LNCaP clone FGC (cell line): Measurements from ENCODE around the gene SLIT1.
A peak's percentile ranks its signal among the peaks of the same experiment; 100 is the strongest.

Source experiments
- DNase-seq: peaks from one replicate; pipeline ENCODE4 v3.0.0-alpha.2; 2011; ENCODE audit warnings: low read depth
- H3K4me3 ChIP-seq: 2 replicates; pipeline ENCODE4 v1.5.1; 2011; ENCODE audit warnings: mild to moderate bottlenecking, low read depth, low read length, control low read depth
- TF ChIP-seq, protein P1 (sequence below): IDR thresholded peaks from 2 replicates; pipeline ENCODE4 v1.5.1; 2012; ENCODE audit warnings: mild to moderate bottlenecking; ENCODE audit not compliant: control insufficient read depth, insufficient read depth; ENCODE audit errors: extremely low read depth

The SLIT1 gene

DNA sequence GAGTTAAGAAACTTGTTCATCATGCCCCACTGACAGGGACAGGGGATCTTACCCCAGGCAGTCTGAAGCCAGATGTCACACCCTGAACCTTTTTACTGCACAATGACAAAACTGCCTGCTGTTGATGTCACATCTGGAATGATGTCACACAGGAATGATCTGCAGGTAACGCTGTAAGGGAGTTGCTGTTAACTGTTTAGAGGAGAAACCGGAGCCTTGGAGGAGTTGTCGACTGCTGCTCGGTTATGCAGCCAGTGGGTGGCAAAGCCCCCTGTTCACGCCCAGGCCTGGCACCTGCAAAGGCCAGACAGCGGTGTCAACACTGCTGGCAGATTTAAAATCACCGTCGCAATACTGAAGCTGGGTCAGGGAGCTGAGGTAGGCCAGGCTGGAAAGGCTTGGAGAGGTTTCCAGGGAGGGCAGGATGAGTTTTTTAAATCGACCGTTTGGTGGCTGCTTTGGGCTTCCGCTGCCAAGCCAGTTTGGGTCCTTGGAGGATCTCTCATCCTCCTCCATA, 10.0 kb upstream of the SLIT1 start:
- TF ChIP-seq, protein P1, sequence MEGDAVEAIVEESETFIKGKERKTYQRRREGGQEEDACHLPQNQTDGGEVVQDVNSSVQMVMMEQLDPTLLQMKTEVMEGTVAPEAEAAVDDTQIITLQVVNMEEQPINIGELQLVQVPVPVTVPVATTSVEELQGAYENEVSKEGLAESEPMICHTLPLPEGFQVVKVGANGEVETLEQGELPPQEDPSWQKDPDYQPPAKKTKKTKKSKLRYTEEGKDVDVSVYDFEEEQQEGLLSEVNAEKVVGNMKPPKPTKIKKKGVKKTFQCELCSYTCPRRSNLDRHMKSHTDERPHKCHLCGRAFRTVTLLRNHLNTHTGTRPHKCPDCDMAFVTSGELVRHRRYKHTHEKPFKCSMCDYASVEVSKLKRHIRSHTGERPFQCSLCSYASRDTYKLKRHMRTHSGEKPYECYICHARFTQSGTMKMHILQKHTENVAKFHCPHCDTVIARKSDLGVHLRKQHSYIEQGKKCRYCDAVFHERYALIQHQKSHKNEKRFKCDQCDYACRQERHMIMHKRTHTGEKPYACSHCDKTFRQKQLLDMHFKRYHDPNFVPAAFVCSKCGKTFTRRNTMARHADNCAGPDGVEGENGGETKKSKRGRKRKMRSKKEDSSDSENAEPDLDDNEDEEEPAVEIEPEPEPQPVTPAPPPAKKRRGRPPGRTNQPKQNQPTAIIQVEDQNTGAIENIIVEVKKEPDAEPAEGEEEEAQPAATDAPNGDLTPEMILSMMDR: no peak
- no peak overlapping the region for H3K4me3 ChIP-seq
- no peak for DNase-seq

- TF ChIP-seq, protein P1: no peak
- DNase-seq: no peak
- no peak overlapping the region for H3K4me3 ChIP-seq
Measured at GRCh38 chr10:97192952-97193435, 7.2 kb upstream of the SLIT1 start.

DNA sequence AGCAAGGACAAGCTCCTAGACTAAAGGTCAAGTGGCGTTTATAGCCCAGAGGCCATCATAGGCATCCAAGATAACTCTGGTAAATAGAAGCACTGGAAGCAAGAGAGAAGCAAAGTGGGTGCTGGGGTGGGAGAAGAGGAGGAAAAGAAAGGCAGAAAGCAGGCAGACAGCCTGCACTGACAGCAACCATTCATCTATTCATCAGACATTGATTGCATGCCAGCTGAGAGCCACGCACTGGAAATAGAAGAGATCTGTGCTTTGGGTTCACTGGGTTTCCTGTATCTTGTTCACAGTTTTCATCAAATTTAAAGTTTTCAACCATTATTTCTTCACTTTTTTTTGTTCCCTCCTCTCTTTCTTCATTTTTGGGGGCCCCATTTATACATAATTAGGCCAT, 4.7 kb upstream of the SLIT1 start:
- DNase-seq: no peak
- H3K4me3 ChIP-seq: no peak overlapping the region
- TF ChIP-seq, protein P1: no peak

GRCh38 chr10:97188261-97188711, 2.5 kb upstream of the SLIT1 start:
- no peak overlapping the region for H3K4me3 ChIP-seq
- TF ChIP-seq, protein P1: no peak
- DNase-seq: no peak

DNA sequence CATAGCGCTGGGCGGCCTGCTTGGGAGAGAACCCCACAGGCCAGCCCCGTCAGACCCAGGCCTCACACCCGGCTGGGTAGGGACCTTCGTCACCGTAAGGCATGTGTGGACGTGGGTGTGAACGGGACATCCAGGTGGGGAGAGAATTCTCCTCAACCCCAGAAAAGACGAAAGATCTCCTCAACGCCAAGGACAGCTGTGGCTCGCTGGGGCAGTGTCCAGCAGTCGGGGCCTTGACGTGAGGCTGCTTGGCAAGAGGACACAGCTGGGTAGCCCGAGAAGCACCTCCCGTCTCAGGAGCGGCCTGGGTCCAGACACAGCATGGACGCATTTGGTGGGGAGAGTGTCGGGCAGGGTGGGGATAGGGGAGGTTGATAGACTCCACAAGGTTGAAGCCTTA, 1.2 kb upstream of the SLIT1 start:
- no peak overlapping the region for H3K4me3 ChIP-seq

GRCh38 chr10:97184971-97185325, 811 bp downstream of the SLIT1 start:
- no peak for DNase-seq
- TF ChIP-seq, protein P1: no peak
- H3K4me3 ChIP-seq: peak overlapping the region; percentile 37; the same call in 1 of the 2 replicates

More for the DNA sequence above, 1.2 kb upstream of the SLIT1 start:
- DNase-seq: no peak
- TF ChIP-seq, protein P1: no peak

DNA sequence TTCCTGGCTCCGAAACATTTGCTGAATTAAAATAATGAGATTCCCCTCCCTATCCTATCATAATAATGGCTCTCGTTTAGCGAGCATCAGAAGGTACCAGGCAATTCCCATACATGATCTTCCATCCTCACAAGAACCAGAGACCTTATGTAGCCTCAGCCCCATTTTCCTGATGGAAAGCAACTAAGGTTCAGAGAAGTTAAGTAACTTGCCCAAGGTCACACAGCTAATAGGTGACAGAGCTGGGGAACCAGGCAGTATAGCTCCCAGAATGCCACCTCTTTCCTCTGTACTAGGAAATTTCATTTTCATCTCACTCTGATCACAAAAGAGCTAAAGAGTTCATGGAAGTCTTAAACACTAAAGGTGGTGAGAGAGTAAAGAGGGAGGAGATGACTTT, 2.4 kb downstream of the SLIT1 start:
- DNase-seq: no peak
- TF ChIP-seq, protein P1: no peak

More for the DNA sequence above, 2.4 kb downstream of the SLIT1 start:
- H3K4me3 ChIP-seq: no peak overlapping the region
